22Rv1 (cell line): ENCODE measurements around the gene MCRS1.
"Not testable (repeated sequence)": the region's sequence is repeated elsewhere in the genome, so short reads cannot be mapped to it uniquely, and the experiment has no call there.

Experiments
- H3K27ac ChIP-seq: fragments of 450-650 bp; 2 replicates; pipeline ENCODE4 v1.5.1; 2017
- ZFX ChIP-seq: fragments of 450-650 bp; IDR thresholded peaks from 2 replicates; pipeline ENCODE4 v1.6.1; 2017; ENCODE audit warnings: antibody characterized with exemption, borderline replicate concordance
- TF ChIP-seq, protein P1 (sequence below): fragments of 450-650 bp; IDR thresholded peaks from 2 replicates; pipeline ENCODE4 v1.5.1; 2017; ENCODE audit warnings: mild to moderate bottlenecking

The MCRS1 gene

DNA sequence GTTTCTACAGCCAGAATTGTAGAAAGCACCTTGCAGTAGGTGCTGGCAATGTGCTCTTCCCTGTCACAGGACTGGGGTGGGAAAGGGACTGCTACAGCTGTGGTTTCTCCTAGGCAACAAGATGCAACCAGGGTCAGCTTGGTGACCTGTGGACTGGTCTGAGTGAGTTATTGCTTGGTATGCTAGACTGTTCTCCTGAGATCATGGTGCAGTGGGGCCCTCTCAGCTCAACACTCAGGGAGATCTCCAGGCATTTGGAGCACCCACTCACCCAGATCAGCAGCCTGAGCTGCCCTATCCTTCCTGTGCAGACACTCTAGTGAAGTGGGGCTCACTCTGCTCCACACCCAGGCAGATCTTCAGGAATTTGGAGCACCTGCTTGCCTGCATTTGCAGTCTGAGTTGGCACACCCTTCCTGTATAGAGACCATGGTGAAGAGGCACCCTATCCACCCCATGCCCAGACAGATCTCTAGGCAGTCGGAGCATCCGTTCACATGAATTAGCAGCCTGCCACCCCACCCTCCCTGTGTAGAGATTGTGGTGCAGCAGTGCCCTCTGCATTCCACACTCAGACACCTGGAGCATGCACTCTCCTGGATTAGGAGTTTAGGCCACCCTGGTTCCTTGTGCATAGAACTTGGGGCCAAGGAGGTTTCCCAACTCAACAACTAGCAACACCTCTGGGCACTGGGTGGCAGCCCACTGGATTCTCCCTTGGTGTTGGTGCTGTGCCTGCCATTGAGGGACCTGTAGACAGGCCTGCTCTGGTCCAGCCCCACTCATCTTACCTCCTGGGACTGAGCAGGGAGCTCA is 41.3 kb upstream of the MCRS1 start:
- TF ChIP-seq, protein P1, sequence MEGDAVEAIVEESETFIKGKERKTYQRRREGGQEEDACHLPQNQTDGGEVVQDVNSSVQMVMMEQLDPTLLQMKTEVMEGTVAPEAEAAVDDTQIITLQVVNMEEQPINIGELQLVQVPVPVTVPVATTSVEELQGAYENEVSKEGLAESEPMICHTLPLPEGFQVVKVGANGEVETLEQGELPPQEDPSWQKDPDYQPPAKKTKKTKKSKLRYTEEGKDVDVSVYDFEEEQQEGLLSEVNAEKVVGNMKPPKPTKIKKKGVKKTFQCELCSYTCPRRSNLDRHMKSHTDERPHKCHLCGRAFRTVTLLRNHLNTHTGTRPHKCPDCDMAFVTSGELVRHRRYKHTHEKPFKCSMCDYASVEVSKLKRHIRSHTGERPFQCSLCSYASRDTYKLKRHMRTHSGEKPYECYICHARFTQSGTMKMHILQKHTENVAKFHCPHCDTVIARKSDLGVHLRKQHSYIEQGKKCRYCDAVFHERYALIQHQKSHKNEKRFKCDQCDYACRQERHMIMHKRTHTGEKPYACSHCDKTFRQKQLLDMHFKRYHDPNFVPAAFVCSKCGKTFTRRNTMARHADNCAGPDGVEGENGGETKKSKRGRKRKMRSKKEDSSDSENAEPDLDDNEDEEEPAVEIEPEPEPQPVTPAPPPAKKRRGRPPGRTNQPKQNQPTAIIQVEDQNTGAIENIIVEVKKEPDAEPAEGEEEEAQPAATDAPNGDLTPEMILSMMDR = no peak
- no peak for TF ChIP-seq ZFX
- H3K27ac ChIP-seq = no peak overlapping the region

DNA sequence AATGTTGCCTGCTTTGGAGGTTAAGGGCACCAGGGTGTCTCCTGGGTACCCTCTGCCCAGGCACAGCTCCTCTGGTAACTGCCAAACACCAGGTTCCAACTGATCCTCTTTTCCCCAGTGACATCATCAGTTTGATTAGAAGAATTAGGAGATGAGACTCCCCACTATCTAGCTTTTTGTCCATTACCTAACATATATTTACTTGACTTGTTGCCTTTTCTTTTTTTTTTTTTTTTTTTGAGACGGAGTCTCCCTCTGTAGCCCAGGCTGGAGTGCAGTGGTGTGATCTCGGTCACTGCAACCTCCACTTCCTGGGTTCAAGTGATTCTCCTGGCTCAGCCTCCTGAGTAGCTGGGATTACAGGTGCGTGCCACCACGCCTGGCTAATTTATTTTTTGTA is 37.6 kb upstream of the MCRS1 start, which contains the start of gene FAM186B:
TSS of gene FAM186B (minus strand) at position 101 of the 400 bp plus-strand sequence. CDS start 162 bp downstream, outside the sequence.
- H3K27ac ChIP-seq = not testable (repeated sequence)

DNA sequence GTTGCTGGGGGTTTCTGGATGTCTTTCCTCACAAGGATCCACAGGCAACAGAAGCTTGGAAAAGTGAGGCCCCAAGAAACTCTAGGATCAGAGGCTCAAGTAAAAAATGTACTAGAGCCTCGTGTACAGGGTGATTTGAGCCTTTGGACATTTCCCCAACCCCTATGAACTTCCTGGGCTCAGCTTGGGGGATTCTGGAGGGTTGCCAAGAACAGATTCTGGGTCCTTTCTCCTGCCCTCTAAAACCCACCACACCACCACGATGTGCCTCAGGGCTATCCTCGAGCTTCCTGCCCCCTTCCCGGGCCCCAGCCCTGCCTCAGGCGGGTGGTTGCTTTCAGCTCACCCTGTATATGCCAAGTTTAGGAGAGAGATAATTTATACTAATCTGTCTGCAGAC is 36.9 kb upstream of the MCRS1 start:
- no peak for TF ChIP-seq ZFX
- TF ChIP-seq, protein P1 = no peak
- H3K27ac ChIP-seq = no peak overlapping the region

DNA sequence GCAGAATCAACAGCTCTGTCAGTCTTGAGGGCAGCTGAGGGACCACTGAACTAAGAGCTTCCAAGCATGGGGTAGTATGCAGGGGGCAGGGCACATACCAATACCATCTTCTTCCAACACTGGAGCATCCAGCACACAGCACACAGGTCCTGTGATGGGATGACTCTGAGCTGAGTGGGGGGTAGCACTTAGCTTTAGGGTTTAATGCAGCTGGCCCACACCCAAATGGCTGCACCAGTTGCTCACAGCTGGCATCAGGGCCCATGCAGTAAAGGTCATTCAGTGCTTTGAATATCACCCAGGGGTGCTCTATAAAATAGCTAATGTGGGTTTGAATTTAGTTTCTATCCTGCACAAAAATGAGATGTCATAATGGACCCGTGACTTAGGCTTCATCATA is 35.8 kb upstream of the MCRS1 start:
- no peak for TF ChIP-seq ZFX
- no peak overlapping the region for H3K27ac ChIP-seq

DNA sequence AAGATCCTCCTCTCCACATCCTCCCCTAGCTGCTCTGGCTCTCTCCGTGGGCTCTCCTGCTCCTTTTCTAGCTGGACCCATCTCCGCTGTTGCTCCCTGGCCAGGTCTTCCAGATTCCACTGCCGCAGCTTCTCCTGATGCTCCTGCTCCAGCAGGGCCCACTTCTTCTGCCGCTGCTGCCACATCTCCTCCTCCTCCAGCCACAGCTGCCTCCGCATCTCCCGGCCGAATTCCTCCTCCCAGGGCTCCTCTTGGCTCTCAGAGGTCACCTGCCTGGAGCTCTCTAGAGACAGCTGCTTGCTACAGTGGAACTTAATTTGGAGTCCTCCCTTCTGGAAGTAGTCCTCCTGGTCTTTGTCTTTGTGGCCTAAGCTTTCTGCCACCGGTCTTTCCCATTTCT is 32.0 kb upstream of the MCRS1 start:
- H3K27ac ChIP-seq = no peak overlapping the region
- TF ChIP-seq ZFX = no peak
- TF ChIP-seq, protein P1 = no peak

DNA sequence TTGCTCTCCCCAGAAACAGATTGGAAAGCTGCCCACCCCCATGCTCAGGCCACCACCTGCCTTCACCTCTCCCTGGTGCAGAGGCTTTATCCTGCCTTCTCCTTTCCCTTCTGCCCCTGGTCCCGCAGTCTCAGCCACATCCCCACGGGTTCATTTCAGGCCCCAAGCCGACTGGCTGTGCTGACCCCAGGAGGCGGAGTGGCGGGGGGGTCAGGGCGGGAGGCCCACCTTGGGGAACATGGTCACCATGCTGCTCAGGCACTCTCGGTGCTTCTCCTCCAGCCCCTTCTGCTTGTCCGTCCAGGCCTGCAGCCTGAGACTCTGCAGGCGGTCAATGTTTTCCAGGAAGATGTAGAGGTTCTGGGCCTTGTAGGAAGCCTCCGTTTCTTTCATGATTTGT is 30.6 kb upstream of the MCRS1 start:
- TF ChIP-seq, protein P1 = no peak
- TF ChIP-seq ZFX = no peak

DNA sequence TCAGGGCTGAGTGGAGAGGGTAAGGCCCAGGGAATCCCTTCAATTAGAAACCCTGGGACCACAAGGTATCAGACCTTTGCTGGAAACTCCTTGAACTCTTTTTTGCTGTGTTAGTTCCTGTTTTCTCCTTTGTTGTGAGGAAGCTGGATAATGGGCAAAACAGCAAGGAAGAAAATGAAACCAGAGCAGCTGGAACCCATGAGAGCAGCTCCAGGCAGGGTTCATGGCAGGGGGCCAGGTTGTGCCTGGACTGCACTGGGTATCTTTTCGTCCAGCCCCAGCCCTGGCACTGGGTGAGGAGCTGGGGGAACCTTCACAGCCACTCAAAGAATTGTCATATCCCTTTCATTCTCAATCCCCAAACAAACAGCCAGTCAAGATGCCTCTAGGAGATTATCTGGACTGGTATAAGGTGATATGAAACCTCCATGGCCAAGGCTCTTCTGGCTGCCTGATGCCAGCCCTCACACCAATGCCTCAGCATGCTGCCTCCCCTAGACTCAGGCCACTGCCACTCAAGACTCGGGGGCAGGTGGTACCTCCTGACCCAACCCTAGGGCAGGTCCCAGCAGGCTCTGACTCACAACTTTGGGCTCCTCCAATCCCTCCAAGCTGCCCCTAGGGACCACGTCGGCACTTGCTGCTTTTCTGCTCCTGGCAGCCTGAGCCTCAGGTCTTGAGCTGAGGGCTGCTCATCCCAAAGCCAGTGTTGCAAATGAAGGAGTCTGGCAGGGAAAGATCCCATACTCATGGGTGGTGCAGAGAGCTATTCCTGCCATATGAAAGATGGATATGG is 21.0 kb upstream of the MCRS1 start:
- TF ChIP-seq, protein P1 = no peak
- no peak overlapping the region for H3K27ac ChIP-seq

More for the DNA sequence above, 30.6 kb upstream of the MCRS1 start:
- H3K27ac ChIP-seq = no peak overlapping the region

DNA sequence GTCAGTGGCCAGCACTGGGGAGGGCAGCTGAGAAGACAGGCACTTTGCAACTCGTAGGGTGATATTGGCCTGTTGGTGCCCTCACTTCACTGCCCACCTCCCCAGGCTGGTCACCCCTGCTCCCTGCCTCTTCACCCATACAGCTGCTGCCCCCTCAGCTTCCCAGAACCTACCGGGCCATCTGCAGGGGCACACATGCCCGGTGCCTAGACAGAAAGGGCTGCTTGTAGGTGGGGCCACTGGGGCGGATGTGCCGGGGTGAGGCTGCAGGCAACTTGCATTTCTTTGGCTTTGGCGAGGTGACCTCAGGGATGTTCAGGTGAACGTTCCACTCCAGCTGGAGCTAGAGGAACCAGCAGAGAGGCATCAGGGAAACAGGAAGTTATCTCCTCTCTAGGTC is 20.3 kb upstream of the MCRS1 start:
- no peak for TF ChIP-seq ZFX
- no peak overlapping the region for H3K27ac ChIP-seq
